Skeletal muscle cell (primary cell): ENCODE measurements around the gene TTC8.
A peak's percentile ranks its signal among the peaks of the same experiment; 100 is the strongest.
"Not testable (repeated sequence)": the region's sequence is repeated elsewhere in the genome, so short reads cannot be mapped to it uniquely, and the experiment has no call there.

Experiments used
- DNase-seq: peaks from one replicate; pipeline ENCODE4 v3.0.0-alpha.2; 2010; ENCODE audit warnings: low read depth
- H3K4me3 ChIP-seq: 2 replicates; pipeline ENCODE4 v1.5.1; 2011; ENCODE audit warnings: low read depth, mild to moderate bottlenecking, control low read depth, low read length, moderate library complexity

The TTC8 gene

DNA sequence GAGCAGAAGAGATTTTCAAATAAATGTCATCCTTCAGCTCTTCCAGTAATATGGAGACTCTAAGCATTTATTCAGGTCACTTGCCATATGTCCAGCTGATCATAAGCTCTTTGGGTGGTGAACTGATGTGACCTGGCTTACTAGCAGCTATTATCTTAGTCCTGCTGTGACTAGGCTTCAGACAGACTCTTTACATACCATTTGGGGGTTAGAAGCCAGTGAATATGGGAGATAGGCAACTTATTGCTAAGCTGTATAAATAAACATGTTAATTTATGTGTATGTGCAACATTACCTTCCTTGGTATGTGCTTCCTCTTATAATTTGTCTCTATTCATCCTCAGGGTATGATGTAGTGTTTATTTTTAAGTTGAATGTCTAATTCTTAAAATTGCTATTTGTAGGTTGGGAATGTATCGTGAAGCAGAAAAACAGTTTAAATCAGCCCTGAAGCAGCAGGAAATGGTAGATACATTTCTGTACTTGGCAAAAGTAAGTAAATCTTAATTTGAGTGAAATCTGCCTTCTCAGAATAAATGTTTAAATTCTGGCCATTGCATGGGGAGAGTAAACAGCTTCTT, 32.4 kb downstream of the TTC8 start:
- H3K4me3 ChIP-seq = no peak overlapping the region
- no peak for DNase-seq

DNA sequence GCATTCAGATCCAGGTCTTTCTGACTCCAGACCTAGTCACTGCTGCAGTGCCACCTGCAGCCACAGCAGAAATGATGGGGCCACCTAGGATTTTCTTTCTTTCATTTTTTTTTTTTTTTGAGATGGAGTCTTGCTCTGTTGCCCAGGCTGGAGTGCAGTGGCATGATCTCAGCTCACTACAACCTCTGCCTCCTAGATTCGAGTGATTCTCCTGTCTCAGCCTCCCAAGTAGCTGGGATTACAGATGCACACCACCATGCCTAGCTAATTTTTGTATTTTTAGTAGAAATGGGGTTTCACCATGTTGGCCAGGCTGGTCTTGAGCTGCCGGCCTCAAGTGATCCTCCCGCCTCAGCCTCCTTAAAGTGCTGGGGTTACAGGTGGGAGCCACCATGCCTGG, 33.4 kb downstream of the TTC8 start:
- DNase-seq = not testable (repeated sequence)

DNA sequence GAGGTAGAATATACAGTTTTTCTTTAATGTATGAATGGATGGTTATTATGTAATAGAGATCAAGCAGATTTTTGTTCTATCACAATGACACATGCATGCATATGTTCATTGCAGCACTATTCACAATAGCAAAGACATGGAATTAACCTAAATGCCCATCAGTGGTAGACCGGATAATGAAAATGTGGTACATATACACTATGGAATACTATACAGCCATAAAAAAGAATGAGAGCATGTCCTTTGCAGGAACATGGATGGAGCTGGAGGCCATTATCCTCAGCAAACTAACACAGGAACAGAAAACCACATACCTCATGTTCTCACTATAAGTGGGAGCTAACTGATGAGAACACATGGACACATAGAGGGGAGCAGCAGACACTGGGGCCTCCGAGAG, 34.7 kb downstream of the TTC8 start:
- not testable (repeated sequence) for H3K4me3 ChIP-seq, DNase-seq

More for the DNA sequence above, 33.4 kb downstream of the TTC8 start:
- H3K4me3 ChIP-seq = not testable (repeated sequence)

DNA sequence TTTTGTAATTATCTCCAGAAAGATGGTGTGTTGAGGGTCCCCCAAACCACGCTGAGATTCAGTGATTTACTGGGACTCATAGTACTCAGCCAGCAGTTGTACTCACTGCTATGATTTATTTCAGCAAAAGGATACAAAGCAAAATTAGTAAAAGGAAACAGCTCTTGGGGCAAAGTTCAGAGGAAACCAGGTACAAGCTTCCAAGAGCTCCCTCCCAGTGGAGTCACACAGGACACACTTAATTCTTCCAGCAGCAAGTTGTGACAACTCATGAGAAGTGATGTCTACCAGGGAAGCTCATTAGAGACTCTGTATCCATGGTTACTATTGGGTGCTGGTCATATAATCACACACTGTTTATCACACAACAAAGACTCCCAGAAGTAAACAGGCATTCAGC, 38.7 kb downstream of the TTC8 start:
- H3K4me3 ChIP-seq = no peak overlapping the region
- no peak for DNase-seq

DNA sequence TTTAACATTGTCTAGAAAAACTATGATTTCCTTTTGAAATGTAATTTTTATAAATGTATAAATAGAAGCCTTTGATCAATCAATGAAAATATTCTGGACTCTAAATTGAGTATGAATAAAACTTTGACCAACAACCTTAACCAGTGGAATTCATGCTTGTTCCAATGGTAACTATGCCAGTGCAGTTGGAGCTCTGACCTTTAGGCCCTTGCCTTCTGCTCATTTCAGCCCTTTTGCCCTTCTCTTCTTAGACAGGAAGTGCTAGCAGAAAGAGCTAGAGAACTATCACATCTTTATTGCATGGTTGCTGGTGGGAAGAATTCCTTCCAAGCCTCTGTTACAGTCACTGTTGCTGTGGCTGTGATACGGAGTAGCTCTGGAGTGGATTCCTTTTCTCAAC, 39.7 kb downstream of the TTC8 start:
- no peak overlapping the region for H3K4me3 ChIP-seq
- DNase-seq = no peak

DNA sequence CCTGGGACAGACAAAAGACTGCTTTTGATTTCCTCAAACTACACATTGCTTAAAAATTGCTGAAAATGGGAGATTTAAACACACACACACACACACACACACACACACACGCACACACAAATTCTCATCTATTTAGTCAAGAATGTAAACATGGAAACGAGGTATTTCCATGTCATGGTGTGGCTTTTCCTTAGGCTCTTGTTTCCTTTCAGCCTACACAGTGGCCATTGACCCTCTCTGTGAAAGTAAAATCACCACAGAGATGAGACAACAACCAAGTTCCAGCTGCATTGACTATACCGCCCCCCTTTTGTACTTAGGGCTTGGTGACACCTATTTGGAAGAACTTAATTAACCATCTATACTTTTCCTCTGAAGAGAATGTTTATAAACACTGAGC, 41.9 kb downstream of the TTC8 start:
- DNase-seq = no peak
- H3K4me3 ChIP-seq = no peak overlapping the region

DNA sequence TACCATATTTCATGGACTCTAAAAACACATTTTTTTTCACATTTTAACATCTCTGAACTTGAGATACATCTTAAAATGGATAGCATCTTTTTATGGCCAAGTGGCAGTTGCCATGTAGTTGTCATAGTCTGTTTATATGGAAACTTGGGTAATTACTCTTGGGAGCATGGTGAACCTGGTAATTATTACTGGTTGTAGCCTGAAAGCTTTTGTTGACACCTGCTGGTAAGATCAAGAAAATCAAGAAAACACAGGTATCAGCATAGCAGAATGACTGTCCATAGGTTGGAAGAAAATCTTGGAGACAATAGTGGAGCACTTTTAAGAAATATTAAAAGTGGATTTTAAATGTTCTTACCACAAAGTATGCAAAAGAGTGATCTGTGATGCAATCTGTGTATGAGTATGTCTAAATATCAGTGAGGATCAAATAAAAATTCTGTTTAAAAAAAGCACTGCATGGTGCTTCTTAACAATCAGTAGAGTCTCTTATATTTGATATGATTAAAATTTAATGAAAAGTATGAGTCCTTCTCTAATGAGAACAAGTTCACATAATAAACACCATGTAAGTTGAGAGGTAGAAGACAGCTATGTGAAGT, 44.2 kb downstream of the TTC8 start:
- DNase-seq = no peak
- no peak overlapping the region for H3K4me3 ChIP-seq

DNA sequence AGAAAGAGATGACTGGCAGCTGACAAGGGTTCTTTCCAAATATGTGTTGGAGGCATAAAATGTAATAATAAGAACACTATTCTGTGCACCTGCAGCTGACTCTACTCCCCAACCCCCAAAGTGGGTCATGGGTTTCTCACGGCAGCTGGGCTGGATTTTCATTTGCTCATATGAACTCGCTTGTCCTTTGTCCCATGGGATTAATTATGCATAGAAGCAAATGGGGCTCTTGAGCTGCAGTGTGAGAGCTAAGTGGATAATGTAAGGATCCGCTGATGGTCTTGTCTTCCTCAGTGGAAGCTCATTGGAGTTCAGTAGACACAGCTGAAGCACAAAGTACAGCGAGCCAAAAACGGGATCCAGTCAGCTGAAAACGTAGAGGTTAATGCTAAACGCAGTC, 46.3 kb downstream of the TTC8 start:
- H3K4me3 ChIP-seq = no peak overlapping the region
- no peak for DNase-seq

DNA sequence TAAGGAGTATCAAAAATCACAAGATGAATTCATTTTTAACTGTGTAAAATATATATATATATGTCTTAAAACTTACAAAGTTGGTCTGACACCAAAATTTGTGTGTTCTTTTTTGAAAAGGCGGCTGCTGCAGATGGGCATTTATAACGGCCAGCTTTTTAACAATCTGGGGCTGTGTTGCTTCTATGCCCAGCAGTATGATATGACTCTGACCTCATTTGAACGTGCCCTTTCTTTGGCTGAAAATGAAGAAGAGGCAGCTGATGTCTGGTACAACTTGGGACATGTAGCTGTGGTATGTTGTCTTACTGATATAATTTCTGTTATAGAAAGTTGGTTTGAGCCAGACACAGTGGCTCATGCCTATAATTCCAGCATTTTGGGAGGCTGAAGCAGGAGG, 47.0 kb downstream of the TTC8 start:
- H3K4me3 ChIP-seq = no peak overlapping the region
- no peak for DNase-seq

DNA sequence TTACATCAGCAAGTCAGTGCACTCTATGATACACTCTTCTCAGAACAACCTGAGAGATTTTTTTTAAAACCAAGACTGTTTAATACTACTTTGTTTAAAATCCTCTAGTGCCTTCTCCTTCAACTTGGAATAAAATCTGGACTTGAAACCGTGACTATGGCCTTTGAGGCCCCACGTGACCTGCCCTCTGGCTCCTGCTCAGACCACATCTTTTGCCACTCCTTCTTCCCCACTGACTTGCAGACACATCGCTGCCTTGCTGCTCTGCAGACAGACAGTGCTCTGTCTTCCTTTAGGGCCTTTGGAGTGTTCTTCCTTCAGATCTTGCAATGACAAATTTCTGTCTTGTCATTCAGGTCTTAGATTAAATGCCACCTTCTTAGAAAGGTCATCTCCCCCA, 48.5 kb downstream of the TTC8 start:
- no peak for DNase-seq
- no peak overlapping the region for H3K4me3 ChIP-seq

DNA sequence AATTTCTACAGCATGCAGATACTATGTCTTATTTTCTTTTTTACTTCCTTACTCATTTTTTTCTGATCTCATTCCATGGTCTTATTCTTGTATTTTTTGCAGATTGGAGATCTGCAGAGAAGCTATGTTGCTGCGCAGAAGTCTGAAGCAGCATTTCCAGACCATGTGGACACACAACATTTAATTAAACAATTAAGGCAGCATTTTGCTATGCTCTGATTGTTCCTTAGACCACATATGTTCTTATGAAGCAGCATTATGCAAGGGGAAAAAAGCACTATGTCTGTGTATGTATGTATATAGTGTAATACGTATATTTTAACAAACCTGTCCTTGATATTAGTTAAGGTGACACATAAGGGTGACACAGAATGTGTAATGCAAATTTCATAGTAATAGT, 52.7 kb downstream of the TTC8 start:
- H3K4me3 ChIP-seq = no peak overlapping the region
- DNase-seq = no peak

DNA sequence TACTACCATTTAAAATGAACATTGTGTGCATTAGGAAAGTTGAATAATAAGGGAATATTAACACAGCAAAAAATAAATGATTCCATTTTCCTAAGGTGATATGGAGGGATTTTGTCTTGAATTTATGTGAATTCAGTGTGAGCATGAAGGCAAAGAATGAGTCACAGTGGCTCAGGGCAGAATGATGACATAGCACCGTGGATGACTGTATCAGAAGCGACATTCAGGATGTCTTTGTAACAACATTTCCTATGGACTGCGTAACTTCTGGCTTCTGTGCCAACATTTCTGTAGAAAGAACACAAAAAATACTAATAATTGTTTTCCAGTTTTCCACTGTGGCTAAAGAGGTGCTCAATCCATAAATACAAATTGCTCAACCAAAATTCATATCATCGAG, 54.6 kb downstream of the TTC8 start:
- H3K4me3 ChIP-seq = no peak overlapping the region
- DNase-seq = peak; percentile 75

DNA sequence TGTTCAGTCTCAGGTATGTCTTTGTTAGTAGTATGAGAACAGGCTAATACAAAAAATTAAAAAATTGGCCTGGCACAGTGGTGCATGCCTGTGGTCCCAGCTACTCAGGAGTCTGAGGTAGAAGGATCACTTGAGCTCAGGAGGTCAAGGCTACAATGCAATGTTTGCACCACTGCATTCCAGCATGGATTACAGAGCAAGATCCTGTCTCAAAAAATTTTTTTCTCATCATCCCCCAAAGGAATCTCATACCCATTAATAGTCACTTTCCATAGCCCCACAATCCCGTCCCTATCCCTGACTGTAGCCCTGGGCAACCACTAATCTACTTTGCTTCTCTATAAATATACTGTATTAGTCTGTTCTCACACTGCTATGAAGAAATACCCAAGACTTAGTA, 57.8 kb downstream of the TTC8 start:
- no peak overlapping the region for H3K4me3 ChIP-seq

DNA sequence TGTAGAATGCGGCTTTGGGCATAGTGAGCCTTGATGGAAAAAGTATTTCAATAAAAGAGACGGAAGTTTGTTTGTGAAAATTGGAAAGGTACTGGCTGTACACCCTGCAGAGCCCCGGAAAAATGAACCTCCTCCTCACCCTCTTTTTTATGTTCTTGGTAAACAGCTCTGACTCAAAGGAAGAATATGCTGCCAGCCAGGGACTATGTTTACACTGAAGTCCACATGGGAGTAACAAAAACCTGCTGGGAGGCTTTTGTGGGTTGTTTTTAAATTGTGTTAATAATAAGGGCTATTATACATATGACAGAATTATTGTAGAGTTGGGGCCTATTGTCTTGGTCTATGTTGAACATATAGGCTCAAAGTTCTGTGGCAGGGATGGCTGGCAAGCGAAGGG, 70.7 kb downstream of the TTC8 start:
- H3K4me3 ChIP-seq = no peak overlapping the region
- no peak for DNase-seq

More for the DNA sequence above, 57.8 kb downstream of the TTC8 start:
- DNase-seq = no peak

DNA sequence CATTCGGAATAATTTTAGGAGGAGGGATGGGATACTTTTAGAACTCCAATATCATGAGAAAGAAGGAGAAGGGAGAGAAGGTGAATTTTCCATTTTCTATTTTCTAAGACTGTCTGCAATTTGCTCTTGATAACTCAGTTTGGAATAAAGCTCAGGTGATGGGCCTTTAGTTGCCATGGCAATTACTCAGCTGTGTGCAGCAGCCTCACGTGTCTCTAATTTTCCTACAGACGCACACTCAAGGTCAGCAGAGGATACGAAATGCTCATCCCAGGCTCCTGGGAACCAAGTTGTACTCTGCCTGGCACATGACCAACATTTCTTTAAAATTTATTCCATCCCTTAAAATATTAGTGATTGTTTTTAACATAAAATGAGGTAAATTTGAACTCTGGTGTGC, 76.7 kb downstream of the TTC8 start:
- DNase-seq = no peak
- no peak overlapping the region for H3K4me3 ChIP-seq

DNA sequence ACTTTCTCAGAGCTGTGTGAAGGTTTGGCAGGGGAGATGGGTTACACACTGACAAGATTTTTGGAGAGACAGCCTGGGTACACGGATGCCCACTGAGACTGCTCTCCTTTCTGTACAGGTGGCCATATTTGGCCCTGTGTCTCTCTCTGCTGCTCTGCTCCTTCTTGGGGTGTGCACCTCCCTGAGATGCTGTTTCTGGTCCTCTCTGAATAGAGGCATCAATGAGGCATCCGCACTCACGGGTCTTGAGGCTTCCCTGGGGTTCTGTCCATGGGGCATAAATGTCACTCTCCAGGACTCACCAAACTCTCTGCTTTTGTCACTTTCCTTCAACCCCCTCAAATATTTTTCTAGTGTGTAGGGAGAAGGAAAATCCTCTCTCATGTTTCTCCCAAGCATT, 77.5 kb downstream of the TTC8 start:
- DNase-seq = no peak

DNA sequence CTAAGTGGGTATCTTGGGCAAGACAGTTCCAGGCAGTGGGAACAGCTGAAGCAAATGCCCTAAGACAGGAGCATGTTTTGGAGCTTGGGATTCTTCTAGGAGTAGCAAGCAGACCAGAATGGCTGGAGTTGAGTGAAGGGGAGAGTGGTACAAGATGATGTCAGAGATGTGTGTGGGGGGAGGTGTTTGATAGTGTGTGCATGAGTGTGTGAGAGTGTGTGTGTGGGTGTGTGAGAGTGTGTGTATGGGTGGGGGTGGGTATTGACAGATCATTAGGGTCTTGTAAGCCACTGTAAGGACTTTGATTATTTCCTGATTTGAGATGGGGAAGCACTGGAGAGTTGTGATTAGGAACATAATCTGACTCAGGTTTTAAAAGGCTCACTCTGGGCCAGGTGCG, 78.4 kb downstream of the TTC8 start:
- no peak for DNase-seq
- H3K4me3 ChIP-seq = no peak overlapping the region

More for the DNA sequence above, 77.5 kb downstream of the TTC8 start:
- no peak overlapping the region for H3K4me3 ChIP-seq

DNA sequence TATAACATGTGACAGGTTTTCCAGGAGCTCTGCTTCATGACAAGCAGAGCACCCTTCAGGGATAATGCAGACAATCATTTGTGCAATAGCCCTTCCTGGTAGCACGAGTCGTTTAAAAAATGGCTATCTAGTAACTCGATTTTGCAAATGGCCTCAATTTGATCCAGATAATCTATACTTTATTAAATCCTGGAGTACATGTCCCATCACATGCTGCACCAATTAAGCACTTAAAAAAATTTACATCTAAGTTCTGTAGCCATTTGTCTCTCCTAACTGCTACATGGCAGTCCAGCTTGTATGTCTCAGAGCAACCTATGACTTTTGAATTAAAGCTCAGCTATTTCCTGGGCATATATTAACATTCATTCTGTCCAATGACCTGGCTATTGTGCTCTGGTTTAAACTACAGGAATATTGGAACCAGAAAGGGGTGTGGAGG, 79.8 kb downstream of the TTC8 start:
- DNase-seq = no peak
- no peak overlapping the region for H3K4me3 ChIP-seq

DNA sequence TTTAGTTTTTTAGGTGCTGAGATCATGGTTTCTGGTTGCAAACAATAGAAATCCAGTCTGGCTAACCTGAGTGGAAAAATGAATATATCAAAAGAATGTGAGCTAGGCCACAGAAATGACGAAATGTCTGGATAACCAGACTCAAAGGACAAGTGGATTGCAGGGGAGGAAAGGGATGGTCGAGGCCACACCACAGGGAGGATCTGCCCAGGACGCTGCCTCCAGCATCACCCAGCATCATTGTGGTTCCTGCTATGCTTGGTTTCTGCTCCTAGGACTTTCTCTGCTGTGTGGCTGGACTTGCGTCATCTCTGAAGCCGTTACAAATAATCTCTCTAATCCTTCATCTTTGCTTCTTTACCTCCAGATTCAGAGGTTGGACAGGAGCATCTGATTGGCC, 80.4 kb downstream of the TTC8 start:
- DNase-seq = no peak
- no peak overlapping the region for H3K4me3 ChIP-seq

DNA sequence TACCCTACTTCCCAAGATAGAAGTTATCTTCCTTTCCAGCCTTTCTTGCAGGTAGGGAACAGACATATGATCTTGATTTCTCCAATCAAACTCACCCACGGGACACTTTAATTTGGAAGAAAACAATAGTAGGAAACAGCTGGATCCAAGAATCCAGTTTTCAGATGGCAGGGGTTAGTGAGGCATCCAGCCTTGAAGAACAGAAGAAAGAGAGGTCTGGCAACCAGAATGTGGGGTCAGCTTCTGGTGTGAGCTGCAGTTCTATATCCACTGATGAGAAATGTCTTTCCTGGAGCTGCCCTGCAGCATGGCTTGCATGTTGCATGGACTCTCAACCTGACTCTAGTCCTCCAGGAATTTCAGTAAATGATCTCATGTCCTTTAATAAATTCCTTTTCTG, 83.8 kb downstream of the TTC8 start:
- H3K4me3 ChIP-seq = no peak overlapping the region
- DNase-seq = no peak

DNA sequence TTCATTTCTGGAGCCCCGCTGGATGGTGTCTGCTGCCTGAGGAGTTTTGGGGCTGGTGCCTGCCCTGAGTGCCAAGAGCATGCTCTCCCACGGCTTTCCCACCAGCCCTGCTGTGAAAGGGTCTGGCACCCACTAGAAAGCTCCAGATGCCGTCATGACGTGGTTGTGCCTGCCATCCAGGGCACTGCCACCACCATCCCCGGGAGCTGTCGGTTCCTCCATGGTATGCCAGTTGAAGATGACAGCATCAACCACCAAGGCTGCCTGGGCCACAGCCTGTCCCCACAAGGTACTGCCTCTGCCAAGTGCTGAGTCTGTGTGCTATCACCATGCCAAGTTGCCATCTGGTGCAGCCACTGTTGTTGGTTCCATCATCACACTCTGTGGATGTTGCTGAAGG, 85.9 kb downstream of the TTC8 start:
- no peak overlapping the region for H3K4me3 ChIP-seq
- DNase-seq = no peak

DNA sequence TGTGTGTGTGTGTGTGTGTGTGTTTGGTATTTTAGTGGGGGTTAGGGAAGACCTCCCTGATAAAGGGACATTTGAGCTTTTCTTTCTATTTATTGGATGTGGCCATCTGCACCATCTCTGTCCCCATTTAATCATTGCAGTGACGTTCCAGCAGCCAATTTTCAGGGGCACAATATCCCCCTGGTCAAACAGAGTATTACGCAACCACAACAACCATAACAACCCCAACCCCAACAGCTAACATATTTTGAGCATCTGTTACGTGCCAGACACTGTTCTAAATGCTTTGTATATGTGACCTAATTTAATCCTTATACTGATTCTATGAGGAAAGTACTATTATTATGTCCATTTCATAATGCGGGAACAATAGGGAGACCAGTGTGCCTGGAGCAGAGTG, 87.4 kb downstream of the TTC8 start:
- no peak overlapping the region for H3K4me3 ChIP-seq
- no peak for DNase-seq
